OCI-LY3 (cell line): ENCODE measurements around the gene GCNT3.

Experiments
- H2AFZ ChIP-seq: fragments of 200-600, 300-600 bp; shearing (Covaris generic); 2 replicates; pipeline ENCODE4 v1.6.0; 2014; ENCODE audit warnings: antibody characterized with exemption, low read depth, low read length
- H3K27ac ChIP-seq: fragments of 200-600, 300-600 bp; sonication (generic); 2 replicates; pipeline ENCODE4 v1.5.1; 2014; ENCODE audit warnings: mild to moderate bottlenecking, low read length, moderate library complexity, mixed read lengths
- H3K27me3 ChIP-seq: fragments of 200-600, 300-600 bp; sonication (generic); 2 replicates; pipeline ENCODE4 v1.6.1; 2014; ENCODE audit warnings: low read depth, low read length, mixed read lengths
- H3K36me3 ChIP-seq: fragments of 200-600, 300-600 bp; sonication (generic); replicated peaks from 2 replicates; pipeline ENCODE3; 2014; ENCODE audit warnings: low read depth, low read length, mixed read lengths
- H3K4me1 ChIP-seq: fragments of 300-600, 200-600 bp; sonication (generic); 2 replicates; pipeline ENCODE4 v1.6.1; 2014; ENCODE audit warnings: low read length, mixed read lengths
- H3K4me2 ChIP-seq: fragments of 200-600, 300-600 bp; sonication (generic); 2 replicates; pipeline ENCODE4 v1.6.1; 2014; ENCODE audit warnings: low read length, mixed read lengths
- H3K4me3 ChIP-seq: fragments of 300-600, 200-600 bp; sonication (generic); 2 replicates; pipeline ENCODE4 v1.5.1; 2014; ENCODE audit warnings: antibody characterized with exemption, mild to moderate bottlenecking, low read length, moderate library complexity
- H3K79me2 ChIP-seq: fragments of 300-600, 200-600 bp; shearing (Covaris generic); 2 replicates; pipeline ENCODE4 v1.6.1; 2014; ENCODE audit warnings: mild to moderate bottlenecking, low read length, mixed read lengths
- H3K9ac ChIP-seq: fragments of 300-600, 200-600 bp; shearing (Covaris generic); 2 replicates; pipeline ENCODE4 v1.6.0; 2014; ENCODE audit warnings: mild to moderate bottlenecking, low read length, moderate library complexity
- H3K9me3 ChIP-seq: fragments of 200-600, 300-600 bp; shearing (Covaris generic); 2 replicates; pipeline ENCODE4 v1.6.1; 2014; ENCODE audit warnings: low read length, mixed read lengths; ENCODE audit not compliant: insufficient read depth
- H4K20me1 ChIP-seq: fragments of 200-600, 300-600 bp; sonication (generic); 2 replicates; pipeline ENCODE4 v1.6.1; 2016; ENCODE audit warnings: low read length, mixed read lengths; ENCODE audit not compliant: insufficient read depth
- CTCF ChIP-seq: fragments of 200-600, 300-600 bp; sonication (generic); IDR thresholded peaks from 2 replicates; pipeline ENCODE4 v1.5.1; 2014; ENCODE audit warnings: antibody characterized with exemption, low read length, low read depth
- EZH2phosphoT487 ChIP-seq: fragments of 200-600 bp; shearing (Covaris generic); IDR thresholded peaks from 2 replicates; pipeline ENCODE4 v1.6.1; 2018; ENCODE audit warnings: antibody characterized with exemption, mixed run types, low read depth

Gene GCNT3

GRCh38 chr15:59594991-59595390, 16.6 kb upstream of the GCNT3 start:
- Histone ChIP-seq H3K27ac (no peak overlapping the region), H3K4me2 (no peak overlapping the region), H3K79me2 (no peaks in the 10 kb centered on the region), H3K36me3 (no peaks in the 10 kb centered on the region), H4K20me1 (no peaks in the 10 kb centered on the region), H3K9me3 (no peaks in the 10 kb centered on the region), H3K9ac (no peak overlapping the region), H2AFZ (no peak overlapping the region), H3K4me1 (peaks cover 18% of the 10 kb centered on the region), H3K4me3 (no peak overlapping the region), H3K27me3 (no peaks in the 10 kb centered on the region)
- TF ChIP-seq EZH2phosphoT487 (no peak), CTCF (no peak)

- H3K27me3 ChIP-seq = no peaks in the 10 kb centered on the region
- H3K9me3 ChIP-seq = no peaks in the 10 kb centered on the region
- peaks cover 14% of the 10 kb centered on the region for H3K4me1 ChIP-seq
- H3K4me2 ChIP-seq = no peak overlapping the region
- H3K9ac ChIP-seq = no peak overlapping the region
- no peak overlapping the region for H3K27ac ChIP-seq
- H3K36me3 ChIP-seq = no peaks in the 10 kb centered on the region
- no peak overlapping the region for H2AFZ ChIP-seq
- TF ChIP-seq EZH2phosphoT487 (no peak), CTCF (no peak)
- no peaks in the 10 kb centered on the region for H3K79me2 ChIP-seq
- H3K4me3 ChIP-seq = no peak overlapping the region
- no peaks in the 10 kb centered on the region for H4K20me1 ChIP-seq
Observed at GRCh38 chr15:59595434-59595915, 16.1 kb upstream of the GCNT3 start.

- H3K4me2 ChIP-seq = no peak overlapping the region
- no peaks in the 10 kb centered on the region for H3K27me3 ChIP-seq
- no peak overlapping the region for H3K9ac ChIP-seq
- H3K4me1 ChIP-seq = peaks cover 4% of the 10 kb centered on the region
- H3K27ac ChIP-seq = no peak overlapping the region
- H3K9me3 ChIP-seq = peaks cover 6% of the 10 kb centered on the region
- TF ChIP-seq EZH2phosphoT487 = no peak
- TF ChIP-seq CTCF = no peak
- peaks cover 5% of the 10 kb centered on the region for H3K36me3 ChIP-seq
- H3K4me3 ChIP-seq = no peak overlapping the region
- no peaks in the 10 kb centered on the region for H3K79me2 ChIP-seq
- H4K20me1 ChIP-seq = no peaks in the 10 kb centered on the region
- no peak overlapping the region for H2AFZ ChIP-seq
Observed at GRCh38 chr15:59596640-59597039, 14.9 kb upstream of the GCNT3 start.

- H3K4me2 ChIP-seq = no peak overlapping the region
- no peak overlapping the region for H2AFZ ChIP-seq
- TF ChIP-seq EZH2phosphoT487 (no peak), CTCF (no peak)
- H3K27ac ChIP-seq = no peak overlapping the region
- H3K9me3 ChIP-seq = peaks cover 13% of the 10 kb centered on the region
- H3K27me3 ChIP-seq = no peaks in the 10 kb centered on the region
- no peak overlapping the region for H3K4me3 ChIP-seq
- H3K9ac ChIP-seq = no peak overlapping the region
- H3K79me2 ChIP-seq = no peaks in the 10 kb centered on the region
- 0 out of 2 replicates have a peak, but pooled peaks cover 3% of the 10 kb centered on the region for H3K4me1 ChIP-seq
- peaks cover 9% of the 10 kb centered on the region for H3K36me3 ChIP-seq
- H4K20me1 ChIP-seq = no peaks in the 10 kb centered on the region
Observed at GRCh38 chr15:59598461-59598860, 13.1 kb upstream of the GCNT3 start.
